ENCODE data around the gene OPA3.

Gene OPA3

DNA sequence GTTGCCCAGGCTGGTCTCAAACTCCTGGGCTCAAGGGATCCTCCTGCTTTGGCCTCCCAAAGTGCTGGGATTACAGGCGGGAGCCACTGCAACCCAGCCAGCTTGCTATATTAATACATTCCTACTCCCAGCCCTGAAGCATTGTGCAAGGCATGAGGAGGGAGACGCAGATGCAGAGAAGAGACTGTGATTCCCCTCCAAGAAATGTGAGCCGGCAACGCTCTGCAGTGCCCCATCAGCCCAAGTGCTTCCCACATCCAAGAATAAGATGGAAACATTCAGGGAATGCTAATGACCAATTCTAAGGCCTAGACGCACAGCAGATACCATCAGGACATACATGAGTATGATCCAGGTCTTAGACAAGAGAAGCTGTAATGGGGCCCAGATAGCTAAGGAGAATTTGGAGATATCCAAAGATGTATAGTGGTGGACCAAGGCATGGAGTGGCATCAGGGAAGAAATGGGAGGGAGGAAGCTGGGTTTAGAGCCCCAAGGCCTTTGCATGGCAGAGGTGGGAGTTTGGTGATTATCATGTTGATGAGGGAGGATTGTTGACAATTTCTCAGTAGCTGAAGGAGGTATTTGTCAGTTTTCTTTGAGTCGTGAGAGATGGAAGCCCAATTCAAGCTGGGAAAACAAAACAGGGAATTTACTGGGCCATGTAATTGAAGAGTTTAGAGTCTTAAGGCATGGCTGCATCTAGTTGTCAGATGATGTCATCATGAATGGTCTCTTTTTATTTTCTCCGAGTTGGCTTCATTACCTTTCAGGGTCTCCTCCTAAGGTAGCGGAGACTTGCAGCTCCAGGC, 83.5 kb downstream of the OPA3 start:
- no peak for DNase-seq

DNA sequence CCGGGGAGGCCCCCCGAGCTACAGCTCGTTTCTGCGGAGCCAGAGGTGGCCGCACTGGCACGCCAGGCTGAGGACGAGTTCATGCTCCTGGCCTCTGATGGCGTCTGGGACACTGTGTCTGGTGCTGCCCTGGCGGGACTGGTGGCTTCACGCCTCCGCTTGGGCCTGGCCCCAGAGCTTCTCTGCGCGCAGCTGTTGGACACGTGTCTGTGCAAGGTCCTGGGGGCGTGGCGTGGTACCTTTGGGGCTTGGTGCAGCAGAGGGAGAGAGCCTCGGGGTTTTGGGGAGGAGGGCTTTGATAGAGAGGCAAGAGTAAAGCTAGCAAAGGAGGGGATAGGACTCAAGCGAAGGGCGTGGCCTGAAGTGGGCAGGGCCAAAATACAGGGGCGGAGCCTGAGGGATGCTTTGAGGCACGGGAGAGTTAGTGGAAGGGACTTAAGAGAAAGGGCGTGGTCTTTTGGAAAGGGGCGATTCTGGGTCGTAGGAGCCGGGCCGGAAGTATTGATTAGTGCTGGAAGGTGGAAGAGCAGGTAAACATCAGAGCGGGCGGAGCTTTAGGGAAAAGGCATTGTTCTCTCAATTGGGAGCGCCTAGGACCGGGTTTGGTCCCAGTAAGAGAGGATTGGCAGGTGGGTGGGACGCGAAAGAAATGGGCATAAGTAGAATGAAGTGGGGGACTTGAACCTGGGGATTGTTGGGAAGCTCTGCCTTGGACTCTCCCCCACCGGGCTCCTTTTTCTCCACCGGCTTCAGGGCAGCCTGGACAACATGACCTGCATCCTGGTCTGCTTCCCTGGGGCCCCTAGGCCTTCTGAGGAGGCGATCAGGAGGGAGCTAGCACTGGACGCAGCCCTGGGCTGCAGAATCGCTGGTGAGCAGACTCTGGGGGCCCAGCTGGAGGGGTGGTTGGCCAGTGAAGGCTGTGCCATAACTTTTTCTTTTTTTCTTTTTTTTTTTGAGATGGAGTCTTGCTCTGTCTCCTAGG, 85.1 kb downstream of the OPA3 start:
- no peak for DNase-seq

DNA sequence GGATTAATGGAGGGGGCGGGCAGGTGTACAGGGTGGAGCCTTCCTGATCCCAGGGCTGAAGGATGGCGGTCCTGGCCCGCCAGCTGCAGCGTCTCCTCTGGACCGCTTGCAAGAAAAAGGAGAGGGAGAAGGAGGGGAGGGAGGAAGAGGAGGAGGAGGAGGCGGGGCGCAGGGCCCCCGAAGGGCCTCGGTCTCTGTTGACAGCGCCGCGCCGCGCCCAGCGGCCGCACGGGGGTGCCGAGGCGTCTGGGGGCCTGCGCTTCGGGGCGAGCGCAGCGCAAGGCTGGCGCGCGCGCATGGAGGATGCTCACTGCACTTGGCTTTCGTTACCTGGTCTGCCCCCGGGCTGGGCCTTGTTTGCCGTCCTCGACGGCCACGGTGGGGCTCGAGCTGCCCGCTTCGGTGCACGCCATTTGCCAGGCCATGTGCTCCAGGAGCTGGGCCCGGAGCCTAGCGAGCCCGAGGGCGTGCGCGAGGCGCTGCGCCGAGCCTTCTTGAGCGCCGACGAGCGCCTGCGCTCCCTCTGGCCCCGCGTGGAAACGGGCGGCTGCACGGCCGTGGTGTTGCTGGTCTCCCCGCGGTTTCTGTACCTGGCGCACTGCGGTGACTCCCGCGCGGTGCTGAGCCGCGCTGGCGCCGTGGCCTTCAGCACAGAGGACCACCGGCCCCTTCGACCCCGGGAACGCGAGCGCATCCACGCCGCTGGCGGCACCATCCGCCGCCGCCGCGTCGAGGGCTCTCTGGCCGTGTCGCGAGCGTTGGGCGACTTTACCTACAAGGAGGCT, 86.0 kb downstream of the OPA3 start, which contains the start of gene PPM1N:
PPM1N (plus strand) TSS at position 33 of the 785 bp plus-strand sequence; CDS start at position 63, 30 bp downstream.
- DNase-seq: peak; percentile 51

DNA sequence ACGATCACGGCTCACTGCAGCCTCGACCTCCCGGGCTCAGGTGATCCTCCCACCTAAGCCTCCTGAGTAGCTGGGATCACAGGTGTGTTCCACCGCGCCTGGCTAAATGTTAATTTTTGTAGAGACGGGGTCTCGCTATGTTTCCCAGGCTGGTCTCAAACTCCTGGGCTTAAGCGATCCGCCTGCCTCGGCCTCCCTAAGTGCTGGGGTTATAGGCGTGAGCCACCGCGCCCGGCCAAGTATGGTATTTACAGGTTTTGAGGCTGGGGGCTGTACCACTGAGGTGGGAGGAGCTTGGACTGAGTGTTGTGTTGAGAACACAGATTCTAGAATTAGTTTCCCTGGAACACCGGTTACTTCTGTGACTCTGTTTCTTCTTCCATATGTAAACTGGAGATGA, 86.8 kb downstream of the OPA3 start:
- no peak for DNase-seq

DNA sequence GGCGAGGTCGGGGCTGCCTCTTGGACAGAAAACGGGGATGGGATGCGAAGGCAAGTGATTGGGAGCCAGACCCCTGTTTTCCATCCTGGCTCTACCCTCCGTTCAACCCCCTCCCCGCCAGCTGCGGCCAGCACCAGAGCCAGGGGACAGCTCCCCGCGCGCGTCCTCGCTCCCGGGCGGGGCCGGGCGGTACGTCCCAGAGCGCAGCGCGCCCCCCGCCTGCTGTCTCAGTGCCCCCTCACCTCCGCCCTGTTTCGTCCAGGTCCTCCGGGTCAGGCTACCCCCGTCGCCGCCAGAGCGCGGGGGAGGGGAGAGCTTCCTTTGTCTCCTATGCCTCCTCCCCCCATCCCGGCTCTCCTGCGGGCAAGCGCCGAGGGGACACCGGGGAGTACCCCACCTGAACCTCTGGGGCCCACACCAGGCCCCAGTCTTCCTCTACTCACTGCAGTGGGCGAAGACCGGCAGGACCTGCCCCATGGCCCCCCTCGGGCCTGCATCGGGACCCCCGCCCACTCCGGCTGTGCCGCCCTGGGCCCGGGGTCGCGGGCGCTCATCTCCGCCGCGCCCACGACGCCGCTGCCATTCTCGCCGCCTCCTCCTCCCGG, 88.2 kb downstream of the OPA3 start:
- no peak for DNase-seq

DNA sequence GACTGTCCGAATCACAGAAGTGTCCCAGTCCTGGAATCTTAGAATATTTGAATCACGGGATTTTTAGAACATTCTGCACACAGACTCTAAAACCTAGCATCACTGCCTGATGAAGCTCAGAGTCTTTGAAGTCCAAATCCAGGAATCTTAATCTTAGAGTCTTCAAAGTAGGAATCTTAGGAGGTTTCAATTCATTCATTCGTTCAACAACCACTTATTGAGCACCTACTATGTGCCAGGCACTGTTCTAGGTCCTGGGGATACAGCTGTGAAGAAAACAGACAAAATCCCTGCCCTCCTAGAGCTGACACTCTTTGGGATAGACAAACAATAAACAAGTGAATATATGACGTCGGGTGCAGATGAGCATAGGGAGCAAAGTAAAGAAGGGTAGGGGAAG, 89.4 kb downstream of the OPA3 start:
- DNase-seq: no peak

DNA sequence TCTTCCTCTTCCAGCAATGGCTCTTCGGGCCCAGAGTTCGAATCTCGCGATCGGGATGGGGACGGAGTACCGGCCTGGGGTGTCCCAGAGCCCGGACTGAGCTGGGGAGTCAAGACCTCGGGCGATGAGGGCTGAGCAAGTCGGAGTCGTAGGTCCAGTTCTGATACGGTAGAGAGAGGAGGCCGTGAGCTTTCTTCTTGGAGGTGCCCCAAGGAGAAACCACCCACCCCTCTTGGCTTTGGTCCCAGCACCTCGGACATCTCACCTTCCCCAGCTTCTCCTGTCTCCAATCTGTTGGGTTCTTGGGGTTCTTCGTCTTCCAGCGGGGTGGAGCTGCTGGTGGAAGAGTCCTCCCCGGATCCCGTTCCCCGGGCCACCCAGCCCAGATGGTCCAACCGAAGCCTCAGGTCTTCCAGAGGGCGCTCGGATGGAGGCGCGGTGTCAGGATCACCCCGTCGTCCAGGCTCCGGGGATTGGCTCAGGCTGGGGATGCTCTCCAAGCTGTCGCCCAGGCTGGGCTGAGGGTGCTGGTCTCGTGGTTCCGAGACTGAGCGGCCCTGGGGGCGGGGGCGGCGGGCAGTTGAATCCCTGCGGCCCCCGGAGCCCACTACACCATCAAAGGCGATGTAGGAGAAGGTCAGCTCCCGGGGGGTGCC, 90.2 kb downstream of the OPA3 start:
- DNase-seq: no peak

DNA sequence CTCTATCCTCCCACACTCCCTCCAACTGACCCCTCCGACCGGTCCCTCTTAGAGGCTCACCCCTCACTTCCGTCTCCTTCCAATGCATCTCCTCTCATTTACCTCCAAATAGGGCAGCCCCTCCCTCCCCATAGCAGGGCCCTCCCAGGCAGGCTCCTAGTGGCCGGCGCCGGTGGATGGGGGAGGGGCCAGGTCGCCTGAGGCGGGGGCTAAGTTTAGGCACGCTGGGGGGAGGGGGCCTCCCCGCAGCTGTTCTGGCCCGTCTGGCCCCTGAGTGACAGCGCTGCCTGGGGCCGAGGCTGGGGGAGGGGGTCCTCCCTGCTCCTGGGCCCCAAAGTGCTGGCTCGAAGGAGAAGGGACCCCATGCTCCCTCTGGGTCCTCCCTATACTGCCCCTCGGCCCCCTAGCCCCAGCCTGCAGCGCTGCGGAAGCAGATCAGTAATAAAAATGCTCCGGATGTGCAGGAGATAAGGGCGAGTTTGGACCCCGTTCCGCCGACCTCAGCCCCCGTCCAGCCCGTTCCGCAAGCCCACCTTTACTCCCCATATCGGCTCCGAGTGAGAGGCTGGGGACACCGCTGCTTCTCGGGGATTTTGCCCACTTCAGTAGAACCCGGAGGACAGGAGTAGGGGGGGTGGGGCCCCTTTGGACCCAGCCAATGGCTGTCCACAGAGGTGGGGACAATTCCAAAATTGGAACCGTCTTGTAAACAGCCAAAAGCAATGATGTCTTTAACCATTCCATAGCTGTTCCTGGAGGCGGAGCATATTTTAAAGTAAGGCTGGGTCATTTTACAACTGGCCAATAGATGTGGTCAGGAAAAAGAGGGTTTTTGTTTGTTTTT, 91.8 kb downstream of the OPA3 start:
- DNase-seq: no peak

DNA sequence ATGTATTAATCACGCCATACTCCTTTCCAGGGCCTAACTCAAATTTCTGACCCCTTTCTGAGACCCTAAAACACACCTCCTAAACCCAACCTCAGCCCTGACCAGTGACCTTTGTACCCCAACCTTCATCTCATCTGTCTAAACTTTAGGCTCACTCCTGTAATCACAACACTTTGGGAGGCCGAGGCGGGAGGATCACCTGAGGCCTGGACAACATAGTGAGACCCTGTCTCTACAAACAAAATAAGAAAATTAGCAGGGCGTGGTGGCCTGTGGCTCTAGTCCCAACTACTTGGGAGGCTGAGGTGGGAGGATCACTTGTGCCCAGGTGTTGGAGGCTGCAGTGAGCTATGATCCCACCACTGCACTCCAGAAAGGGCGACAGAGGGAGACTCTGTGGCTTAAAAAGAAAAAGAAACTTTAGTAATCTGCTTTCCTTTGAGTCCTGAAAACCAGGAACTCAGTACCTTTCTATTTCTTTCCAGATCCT, 92.4 kb downstream of the OPA3 start:
- no peak for DNase-seq

DNA sequence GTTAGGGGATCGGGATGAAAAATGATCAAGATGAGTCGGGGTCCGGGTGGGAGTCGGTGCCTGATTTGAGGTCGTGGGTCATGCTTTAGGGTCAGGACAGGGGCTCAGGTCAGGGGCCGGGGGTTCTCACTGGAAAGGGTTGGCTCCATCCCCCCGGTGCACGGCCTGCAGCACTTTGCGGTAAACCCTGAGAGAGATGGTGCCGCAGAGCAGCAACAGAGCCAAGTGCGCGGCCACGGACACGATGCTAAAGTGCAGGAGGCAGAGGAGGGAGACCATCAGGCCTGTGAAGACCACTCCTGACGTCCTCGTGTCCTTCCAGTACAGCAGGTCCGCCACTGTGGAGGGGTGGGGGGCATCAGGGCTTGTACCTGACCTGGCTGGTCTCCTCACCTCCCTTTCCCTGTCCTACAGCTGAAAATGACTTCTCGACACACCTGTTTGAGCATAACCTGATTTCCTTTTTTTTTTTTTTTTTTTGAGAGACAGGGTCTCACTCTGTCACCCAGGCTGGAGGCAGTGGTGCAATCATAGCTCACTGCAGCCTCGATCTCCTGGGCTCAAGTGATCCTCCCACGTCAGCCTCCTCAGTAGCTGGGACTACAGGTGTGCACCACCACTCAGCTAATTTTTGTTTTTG, 95.3 kb downstream of the OPA3 start:
- DNase-seq: no peak

DNA sequence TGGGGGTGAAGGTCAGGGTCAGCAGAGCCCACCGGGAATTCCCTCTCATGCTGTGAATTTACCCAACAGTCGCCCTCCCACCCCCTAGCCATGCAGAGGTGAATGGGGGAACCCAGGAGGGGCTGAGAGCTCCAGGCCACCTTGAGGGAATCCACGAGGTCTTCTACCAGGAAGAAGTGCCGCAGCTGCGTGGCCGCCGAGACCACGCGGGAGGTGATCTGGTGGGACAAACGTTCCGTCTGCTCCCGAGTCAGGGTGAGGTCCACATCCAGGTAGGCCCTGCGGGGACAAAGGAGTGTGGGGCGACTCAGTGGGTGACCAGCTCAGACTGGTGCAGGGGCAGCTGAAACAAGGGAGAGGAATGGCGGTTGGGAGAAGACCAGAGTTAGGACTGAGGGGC, 95.9 kb downstream of the OPA3 start:
- DNase-seq: no peak

DNA sequence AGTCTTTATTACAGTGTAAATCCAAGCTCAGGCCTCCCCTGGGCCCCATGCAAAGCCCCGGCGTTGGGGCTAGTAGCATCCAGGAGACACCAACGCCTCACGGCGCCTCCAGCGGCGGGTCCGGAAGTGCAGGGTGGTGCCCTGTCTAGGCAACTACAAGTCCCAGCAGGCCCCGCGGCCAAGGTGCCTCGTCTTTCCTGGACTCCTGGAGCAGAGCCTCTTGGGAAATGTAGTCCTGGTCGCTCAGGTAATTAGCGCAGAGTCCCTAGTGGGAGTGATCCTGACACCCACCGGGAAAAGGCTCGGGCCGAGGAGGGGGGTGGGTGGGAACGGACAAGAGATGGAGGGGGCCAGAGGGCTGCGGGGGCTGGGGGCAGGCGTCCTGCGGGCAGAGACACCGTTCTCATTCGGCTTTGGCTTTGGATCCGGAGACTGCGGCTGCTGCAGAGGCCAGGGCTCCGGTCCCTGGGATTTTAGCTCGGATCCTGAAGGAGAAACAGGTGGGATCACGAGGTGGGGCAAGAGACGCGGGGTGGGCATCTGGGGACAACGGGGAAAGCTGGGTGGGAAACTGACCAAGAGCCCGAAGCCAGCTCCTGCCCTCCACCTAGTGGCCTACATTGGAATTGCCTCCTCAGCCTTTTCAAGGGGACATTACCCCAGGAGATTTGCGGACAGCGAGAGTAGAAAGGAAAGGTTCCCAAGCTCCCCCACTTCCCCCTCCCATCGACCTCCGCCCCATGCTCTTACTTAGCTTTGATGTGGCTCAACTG, 99.1 kb downstream of the OPA3 start:
- peak; percentile 96 for DNase-seq

DNA sequence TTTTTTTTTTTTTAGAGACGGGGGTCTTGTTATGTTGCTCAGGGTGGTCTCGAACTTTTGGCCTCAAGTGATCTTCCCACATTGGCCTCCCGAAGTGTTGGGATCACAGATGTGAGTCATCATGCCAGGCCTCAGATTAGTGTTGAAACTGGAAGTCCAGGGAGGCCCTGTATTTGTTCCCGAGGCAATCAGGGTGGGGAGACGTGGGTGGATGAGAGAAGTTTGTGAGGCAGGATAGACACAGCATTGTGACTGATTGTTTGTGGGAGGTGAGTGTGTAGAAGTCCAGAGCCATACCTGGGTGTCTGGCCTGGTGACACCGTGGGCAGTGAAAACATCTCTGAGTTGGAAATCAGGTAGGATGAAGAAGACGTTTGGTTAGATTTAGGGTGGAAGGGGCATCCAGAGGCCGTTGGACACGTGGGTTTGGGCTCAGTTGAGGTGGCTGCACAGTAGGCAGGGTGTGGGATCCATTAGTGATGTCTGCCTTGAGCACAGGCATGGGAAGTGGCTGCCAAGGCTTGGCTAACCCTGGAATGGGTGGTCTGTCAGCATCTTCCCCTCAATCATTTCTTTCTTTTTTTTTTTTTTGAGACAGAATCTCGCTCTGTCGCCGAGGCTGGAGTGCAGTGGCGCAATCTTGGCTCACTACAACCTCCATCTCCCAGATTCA, 100.2 kb downstream of the OPA3 start:
- DNase-seq: no peak

DNA sequence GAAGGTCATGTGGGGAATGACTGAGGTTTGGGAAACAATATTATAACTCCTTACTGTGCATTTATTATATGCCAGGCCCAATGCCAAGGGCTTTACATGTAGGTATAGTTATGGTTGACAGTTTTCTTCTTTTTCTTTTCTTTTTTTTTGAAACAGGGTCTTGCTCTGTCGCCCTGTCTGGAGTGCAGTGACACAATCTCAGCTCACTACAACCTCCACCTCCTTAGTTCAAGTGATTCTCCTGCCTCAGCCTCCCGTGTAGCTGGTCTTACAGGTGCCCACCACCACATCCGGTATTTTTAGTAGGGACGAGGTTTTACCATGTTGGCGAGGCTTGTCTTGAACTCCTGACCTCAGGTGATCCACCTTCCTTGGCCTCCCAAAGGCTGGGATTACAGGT, 101.6 kb downstream of the OPA3 start:
- no peak for DNase-seq

DNA sequence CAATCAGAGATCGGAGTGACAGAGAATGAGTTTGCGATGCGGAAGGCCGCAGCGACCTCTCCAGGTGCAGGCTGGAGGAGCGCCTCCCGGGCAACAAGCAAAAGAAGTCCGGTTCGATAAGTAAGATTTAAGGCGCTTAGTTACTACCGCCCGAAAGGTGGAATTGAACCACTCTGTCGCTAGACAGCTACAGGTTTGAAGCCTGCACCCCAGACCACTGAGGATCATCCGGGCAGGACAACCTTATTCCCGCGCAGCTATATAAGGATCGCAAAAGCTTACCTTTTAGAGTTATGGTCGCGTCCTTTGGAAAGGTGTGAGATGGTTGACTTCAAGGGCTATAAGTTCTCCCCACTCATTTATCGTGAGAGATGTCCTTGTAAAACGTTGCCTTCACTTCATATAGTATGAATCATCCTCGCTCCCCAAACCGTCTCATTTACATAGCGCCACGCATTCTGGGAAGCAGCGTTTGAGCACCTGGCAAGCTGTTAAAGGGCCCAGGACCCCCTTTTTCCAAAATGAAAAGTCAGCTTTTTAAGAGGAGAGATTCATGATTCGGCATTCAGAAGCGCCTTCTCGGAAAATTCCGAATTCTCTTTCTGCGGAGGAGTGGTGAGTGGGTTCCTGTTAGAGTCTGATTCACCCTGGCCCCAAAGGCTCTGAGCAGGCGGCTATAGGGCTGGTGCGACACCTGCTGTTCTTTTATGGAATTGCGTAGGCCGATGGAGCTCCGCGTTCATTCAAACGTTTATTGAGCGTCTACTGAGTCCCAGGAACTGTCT, 106.0 kb downstream of the OPA3 start:
- DNase-seq: peak; percentile 99

DNA sequence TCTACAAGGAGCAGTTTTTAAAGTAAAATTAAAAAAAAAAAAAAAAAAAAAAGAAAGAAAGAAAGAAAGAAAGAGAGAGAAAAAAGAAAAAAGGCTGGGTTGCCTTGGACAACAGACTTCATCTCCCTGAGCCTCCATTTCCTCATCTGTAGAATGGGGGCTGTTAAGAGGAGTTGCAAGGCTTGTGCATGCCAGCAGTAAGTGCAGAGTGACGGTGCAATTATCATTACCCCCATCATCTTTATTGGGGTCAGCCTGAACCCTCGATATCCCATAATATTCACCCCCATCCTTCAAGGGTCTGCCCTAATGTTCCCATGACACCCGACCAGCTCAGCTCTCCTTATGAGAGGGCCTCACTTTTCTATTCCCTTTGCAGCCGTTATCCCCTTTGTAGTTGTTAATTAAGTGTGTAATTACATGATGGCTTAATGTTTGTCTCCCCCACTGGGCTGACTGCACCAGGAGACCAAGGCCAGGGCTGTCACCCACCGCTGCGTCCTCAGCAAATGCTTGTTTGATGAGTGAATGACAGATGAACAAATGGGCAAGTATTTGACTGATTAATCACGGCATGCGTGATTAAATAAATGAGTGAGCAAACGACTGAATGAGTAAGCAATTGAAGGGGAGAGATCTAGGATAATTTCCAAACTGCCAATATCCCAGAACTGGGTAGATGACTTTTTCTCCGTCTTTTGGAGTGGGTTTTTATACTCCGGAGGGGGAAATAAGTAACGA, 106.7 kb downstream of the OPA3 start:
- DNase-seq: no peak
